Femur (tissue), 1 donor: Measurements from ENCODE around the gene NCF2.
"Not testable (repeated sequence)": the region's sequence is repeated elsewhere in the genome, so short reads cannot be mapped to it uniquely, and the experiment has no call there.

Experiments used
- DNase-seq: peaks from one replicate; pipeline ENCODE4 v3.0.0-alpha.2; 2017

The NCF2 gene, protein sequence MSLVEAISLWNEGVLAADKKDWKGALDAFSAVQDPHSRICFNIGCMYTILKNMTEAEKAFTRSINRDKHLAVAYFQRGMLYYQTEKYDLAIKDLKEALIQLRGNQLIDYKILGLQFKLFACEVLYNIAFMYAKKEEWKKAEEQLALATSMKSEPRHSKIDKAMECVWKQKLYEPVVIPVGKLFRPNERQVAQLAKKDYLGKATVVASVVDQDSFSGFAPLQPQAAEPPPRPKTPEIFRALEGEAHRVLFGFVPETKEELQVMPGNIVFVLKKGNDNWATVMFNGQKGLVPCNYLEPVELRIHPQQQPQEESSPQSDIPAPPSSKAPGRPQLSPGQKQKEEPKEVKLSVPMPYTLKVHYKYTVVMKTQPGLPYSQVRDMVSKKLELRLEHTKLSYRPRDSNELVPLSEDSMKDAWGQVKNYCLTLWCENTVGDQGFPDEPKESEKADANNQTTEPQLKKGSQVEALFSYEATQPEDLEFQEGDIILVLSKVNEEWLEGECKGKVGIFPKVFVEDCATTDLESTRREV

DNA sequence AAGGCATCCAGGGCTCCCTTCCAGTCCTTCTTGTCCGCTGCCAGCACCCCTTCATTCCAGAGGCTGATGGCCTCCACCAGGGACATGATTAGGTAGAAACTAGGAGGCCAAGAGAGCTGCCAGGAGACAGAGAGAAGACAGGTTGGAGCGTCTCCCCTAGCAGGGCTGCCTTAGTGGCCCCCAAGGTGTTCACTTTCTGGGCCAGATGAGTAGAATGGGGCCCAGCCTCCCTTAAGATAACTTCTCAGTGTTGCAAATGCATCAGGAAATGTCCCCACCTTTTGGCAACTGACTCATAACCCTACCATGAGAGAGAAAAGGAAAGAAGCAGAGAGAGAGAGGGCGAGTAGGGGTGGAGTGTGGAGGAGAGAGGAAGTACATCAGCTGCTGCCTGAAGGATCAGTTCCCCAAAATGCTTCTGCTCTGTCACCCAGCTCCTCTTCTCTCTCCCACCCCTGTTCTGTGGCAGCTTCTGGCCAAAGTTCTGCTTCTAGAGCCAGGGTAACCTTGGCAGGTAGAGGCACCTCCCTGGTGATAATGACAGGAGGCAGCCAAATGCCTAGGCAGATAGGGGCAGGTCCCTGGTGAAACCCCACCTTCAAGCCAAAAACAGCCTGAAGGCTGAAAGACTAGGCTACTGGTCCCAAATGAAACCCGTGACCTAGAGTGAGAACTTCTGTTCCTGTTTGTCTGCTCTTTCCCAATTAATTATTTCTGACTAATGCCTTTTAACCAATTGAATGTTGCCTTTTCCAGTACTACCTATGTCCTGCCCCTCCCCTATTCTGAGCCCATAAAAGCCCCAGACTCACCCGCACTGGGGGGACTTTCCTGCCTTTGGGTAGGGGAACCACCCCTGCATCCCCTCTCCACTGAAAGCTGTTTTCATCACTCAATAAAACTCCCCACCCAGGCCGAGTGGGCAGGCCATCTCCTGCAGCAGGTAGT is at the start of gene NCF2:
NCF2 (minus strand) TSS at position 216 of the 948 bp plus-strand sequence; CDS start at position 86, 130 bp downstream.
- DNase-seq, result peak; percentile 56

DNA sequence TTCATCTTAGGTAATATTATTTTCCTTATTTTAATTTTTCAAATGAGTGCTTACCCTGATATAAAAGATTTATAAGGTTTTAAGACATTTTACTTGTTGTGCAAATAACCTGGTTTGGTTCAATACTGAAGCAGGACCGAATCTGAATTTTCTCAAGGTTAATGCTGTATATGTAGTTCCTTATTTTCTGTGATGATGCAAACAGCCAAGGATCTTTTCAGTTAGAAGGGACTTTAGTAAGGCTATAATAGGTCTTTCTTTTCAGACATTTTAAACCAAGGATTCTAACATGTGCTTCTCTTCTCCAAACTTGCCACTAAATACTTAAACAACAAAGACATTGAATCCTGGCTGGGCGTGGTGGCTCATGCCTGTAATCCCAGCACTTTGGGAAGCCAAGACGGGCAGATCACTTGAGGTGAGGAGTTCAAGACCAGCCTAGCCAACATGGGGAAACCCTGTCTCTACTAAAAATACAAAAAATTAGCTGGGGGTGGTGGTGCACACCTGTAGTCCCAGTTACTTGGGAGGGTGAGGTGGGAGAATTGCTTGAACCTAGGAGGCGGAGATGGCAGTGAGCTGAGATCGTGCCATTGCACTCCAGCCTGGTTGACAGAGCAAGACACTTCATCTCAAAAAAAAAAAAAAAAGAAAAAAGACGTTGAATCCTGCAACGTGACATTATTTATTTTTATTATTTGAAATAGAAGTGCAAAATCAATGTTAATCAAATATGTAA is 48.6 kb upstream of the NCF2 start:
- DNase-seq, result no peak

DNA sequence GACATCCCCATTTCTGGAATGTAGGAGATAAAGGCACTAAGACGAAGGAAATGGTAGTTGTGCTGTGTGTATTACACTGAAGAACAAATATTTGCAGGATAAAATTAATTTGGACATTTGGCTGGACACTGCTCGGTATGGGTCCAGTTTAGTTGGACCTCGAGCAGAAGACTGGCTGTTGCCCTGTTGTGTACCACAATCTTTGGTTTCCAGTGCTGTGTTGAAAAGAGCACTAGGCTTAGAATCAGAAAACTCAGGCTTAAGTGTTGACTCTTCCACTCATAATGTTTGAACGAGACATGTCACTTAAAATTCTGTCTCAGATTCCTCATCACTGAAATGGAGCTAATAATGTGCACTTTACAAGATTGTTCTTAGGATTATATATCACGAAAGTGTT is 46.5 kb upstream of the NCF2 start:
- no peak for DNase-seq

DNA sequence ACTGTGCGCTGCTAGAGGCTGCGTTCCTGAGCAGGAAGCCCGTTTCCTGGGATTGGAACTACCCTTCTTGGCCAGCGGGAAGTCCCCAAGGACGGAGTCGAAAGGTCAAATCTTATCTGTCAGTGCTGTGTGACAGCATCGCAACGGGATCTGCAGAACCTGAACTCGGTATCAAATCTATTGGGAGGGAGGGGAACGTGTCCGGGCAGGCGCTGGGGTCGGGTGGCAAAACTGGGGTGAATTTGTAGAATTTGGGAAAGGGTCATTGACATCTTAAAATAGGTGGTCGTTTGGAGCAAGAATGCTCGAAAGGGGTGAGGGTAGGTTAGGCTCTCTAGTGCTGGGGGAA is 46.0 kb upstream of the NCF2 start:
- no peak for DNase-seq

DNA sequence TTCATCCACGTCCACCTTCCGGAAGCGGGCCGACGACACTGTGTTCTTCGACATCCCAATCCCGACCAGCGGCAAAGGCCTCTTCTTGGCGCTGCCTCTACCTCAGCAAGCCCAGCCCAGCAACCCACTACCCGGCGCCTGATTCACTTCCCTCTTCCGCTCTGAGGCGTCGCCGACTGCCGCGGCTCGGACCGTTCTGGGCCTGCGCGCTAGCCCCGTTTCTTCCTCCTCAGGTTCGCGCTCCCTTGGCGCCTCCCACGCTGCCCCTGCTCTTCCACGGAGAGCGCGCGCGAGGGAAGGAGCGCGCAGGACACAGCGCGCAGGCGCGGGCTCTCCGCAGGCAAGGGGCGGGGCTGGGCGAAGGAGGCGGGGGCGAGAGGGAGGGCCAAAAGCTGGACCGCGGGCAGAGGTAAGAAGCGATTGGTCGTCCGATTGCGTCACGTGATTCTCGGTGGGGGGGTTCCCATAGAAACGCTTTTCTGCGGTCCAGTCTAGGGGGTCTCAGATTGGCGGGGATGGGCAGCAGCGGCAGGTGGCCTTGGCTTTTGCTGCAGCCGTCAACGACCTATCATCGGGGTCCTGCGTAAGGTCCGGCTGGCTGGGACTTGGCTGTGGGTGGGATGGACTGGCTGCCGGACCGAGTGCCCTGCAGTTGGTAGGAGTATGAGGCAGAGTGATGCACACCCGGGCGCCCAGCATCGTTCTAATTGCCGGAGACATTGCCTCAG is 45.5 kb upstream of the NCF2 start, which contains the start of gene ARPC5:
ARPC5 (minus strand) TSS at position 178 of the 728 bp plus-strand sequence; CDS start at position 54, 124 bp downstream.
- peak; percentile 98 for DNase-seq

DNA sequence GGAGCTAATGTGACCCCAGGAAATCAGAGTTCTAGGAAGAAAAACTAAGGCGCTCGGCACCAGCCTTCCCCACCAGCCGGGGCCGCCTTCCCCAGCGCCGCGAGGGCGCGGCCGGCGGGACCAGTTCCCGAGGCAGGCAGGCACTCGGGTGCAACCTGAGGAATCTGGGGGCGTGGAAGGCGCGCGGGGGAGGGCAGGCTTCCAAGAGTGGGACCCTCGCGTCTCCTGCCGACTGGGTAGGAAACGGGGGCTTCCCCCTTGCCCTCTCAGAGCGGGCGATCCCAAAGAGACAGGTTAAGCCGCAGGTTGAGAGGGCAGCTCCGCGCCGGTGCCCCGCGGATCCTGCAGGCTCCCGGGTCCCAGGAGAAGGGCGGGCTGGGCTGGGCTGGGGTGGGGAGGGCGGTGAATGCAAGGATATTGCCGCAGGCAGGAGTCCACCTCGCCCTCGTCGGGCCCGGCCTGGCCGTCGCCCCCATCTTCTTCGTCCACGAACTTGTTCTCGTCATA is 44.9 kb upstream of the NCF2 start:
- peak; percentile 61 for DNase-seq

DNA sequence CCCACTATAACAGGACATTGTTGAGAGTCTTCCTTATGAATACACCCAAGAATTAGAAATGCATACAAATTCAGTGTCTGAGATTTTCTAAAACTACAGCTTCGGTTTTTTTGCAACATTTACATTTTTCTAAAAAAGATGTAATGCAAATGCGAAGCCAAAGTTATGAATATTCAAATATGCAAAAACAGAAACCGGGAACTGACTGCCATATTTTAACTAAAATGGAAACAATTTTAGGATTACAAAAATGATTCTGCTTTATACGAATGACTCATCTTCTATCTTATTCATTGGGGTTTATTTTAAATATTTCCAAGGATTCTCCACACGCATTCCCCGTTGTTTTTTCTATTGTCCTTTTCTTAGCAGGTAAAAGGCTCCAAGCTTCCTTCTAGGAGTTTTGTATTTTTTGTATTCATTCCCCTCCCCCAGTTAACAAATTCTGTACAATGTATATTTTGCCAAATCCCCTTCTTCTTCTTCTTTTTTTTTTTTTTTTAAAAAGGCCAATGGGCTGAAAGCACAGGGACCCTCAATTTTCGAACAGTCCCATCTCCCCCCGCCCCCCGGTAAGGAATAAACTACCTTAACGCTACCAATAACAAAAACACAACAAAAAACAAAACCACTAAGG is 44.3 kb upstream of the NCF2 start:
- DNase-seq, result no peak

DNA sequence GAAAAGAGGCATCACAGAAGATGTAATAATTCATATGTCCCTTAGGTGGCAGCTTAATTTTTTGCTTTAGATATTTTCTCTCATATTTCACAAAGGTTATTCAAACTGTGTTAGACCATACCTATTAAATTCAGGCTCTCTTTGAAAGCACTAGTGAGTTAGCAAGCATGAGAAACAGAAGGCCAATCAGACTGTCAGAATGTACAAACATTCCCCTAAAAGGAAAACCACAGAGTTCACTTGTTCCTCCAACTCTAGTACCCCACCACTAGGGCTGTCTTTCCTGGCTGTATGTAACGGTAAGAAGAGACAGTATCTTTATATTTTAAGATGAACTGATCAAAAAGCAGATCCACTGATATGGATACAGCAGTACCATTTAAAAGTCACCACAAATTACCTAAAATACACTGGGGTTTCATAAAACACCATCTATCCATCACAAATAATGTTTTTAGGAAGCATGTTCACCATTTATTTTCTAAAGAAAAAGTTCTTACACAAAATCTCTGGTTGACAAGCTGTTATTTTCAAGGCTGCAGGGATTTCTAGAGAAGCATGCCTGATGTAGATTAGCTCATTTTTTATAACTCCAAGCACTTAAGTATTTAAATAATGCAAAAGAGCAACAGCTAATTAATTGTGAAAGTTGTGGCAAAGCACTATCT is 43.6 kb upstream of the NCF2 start:
- DNase-seq, result no peak

DNA sequence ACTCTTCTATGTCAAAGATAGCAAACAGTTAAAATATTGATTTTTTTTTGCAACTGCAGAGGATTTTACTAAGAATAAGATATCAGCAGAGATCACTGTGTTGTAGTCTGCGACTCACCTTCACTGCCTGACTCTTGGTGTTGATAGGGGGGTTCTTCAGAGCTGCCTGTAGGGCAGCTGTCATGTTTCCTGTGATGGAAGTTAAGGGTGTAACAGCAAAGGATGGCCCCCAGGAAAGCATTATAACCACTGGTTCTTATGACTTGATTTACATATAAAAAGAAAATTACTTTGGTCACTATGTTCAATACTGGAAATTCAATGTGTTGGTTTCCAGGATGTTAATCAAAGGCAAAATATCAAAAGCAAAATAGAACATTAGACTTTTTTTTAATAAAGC is 42.7 kb upstream of the NCF2 start:
- no peak for DNase-seq

DNA sequence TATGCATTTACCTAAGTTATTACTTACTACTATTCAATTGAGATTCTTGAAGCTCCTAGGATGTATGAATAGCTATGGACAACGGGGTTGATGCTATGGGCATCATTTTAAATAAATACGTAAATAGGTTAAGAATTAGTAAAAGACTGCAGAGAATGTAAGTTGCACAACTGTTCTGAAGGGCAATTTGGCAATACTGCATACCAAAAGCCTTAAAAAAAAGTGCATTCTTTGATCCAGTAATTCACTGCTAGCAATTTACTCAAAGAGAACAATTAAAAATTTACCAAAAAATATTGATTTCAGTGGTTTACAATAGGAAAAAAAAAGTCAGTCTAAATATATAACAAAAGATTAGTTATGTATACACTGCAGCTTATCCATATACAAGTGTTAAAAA is 41.9 kb upstream of the NCF2 start:
- no peak for DNase-seq

DNA sequence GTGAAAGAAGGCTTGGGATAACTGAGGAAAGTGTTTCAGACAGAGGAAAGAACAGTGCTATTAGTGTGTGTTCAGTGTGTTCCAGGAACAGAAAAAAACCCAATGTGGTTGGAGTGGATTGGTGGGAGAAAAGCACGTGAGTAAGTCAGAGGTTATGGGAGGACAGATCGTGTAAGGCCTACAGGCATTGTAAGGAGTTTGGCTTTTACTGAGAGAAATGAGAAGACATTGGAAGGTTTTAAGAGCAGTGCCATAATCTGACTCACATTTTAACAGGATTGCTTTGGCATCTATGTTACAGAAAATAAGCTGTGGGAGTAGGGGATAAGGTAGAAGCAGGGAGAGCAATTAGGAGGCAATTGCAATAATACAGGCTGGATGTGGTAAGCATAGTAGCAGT is 40.5 kb upstream of the NCF2 start:
- no peak for DNase-seq

DNA sequence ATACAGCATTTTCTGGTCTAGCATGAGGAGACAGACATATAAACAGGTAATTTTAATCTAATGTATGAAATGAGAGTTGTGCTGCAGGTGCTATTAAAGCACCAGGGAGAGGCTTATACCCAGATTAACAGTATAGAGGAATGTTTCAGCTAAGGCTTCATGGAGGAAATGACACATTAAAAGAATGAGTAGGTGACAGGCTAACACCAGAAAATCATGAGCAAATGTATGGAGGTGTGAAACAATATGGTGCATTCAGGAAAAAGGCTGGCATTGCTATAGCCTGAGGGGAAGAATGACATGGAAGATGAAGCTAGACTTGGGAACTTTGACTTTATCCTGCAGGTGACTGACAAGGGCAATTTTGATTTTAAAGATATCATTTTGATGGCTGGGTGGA is 38.3 kb upstream of the NCF2 start:
- no peak for DNase-seq

DNA sequence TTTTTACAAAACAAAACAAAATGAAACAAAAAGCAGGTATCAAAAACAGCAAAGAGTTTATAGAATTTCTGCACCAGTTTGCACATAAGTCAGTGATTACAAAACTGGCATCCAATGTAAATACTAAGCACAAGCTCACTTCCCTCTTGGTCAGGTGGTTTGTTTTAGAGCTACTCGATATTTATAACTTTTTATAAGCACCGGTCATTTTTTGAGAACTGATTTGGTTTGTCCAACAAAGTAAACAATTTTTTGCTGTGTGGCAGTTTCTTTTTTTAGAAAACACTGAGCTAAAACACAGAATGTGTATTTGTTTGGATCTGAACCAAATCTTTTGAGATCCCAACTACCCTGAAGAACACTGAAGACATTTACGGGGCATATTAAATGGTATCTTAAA is 36.0 kb upstream of the NCF2 start:
- DNase-seq, result not testable (repeated sequence)

DNA sequence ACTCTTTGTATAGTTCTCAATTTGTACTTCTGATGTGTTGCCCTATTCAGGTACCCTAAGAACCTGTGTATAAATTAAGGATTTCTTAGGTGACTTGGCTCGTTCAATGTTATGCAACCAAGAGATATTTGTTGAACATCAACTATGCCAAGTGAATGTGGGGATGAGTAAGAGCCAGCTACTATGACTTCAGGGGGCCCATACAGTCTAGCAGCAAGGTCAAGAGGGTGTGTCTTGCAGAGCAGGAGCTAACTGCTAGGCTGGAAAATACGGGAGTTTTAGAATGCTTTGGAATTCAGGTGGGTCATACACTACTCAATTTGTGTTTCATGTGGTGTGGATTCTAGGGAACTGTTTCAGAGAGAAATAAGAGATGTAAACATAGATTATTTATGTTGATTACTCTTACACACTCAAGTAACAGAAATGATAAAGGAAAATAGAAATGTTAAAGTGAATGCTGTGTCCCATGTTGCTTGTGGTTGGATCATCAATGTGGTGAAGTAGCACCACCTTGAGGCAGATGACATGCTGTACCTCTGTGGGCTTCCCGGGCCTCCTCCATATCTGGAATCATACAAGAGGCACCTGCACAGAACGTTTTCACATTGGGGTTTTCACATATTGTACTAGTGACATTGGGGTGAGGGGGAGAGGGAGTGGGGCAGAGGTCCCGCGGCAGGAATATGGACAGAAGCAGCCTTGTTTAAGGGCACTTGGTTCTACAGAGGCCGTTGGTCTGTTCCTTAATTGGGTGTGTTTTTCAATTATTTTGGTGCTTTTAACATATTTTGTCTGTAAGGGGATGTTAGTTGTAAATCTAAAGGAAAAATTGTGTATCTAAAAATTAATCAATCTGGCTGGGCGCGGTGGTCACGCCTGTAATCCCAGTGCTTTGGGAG is 32.9 kb upstream of the NCF2 start:
- peak; percentile 60 for DNase-seq

DNA sequence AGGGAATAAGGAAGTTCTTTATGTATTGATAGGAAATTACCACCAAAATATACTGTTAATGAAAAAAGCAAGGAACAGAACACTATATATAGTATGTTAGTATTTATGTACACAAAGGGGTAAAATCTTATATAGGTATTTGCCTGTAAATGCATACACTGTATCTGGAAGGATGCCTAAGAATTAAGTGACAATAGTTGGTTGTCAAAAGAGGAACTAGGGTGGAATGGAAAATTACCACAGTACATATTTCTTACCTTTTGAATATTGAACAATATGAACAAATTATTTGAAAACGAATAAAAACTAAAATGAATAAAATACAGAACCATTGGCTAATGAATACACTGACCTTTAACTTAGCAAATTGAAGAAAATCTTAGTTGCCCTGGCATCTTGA is 31.8 kb upstream of the NCF2 start:
- no peak for DNase-seq

DNA sequence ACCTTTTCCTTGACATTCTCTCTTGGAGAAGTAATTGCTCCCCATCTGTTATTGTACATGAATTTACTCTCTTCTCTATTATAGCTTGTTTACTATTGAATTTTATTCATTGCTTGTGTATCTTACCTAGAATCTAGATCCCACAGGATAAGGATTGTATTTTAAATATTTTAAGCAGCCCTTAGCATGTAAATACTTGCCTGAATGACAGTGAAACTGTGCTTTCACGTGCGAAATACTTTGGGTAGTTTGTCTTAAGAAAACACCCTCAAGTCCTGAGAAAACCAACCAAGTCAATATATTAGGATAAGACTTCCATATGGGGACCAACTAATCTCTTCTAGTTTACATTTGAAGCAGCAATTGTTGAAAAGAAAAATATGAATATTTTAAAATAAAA is 30.1 kb upstream of the NCF2 start:
- DNase-seq, result no peak

DNA sequence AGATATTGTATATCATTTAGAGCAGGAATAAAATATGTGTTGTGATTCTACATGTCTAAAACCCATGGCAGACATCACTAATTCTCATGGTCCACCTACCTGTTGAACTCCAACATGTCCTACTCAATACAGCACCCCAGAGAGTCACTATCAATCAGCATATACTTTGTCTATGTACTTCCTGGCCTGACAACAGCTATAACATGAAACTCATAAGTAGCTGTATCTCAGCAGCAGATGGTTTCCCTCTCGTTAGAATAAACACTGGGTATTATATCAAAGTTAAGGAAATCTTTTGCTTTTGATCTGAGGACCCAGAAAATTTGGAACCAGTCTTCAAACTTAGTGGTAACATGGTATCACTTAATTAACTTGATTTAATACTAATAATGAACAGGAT is 29.5 kb upstream of the NCF2 start:
- no peak for DNase-seq

DNA sequence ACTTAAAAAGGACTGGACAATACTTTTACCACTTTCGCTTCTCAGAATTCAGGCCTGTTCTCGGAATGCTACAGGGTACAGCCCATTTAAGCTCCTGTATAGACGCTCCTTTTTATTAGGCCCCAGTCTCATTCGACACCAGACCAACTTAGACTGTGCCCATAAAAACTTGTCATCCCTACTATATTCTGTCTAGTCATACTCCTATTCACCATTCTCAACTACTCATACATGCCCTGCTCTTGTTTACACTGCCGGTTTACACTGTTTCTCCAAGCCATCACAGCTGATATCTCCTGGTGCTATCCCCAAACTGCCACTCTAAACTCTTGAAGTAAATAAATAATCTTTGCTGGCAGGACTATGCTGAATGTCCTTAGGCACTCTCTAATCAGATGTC is 27.9 kb upstream of the NCF2 start:
- not testable (repeated sequence) for DNase-seq

DNA sequence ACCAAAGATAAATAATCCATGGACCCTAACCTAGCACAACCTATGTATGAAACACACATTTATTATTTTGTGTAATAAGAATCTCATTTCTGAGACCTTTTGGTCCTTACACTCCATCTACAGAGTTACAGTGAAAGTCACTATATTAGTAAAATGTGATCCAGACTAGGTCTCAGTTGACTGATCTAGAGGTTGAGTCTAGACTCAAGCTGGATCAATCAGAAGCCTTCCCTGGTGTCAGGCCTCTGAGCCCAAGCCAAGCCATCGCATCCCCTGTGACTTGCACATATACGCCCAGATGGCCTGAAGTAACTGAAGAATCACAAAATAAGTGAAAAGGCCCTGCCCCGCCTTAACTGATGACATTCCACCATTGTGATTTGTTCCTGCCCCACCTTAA is 22.7 kb upstream of the NCF2 start:
- DNase-seq, result not testable (repeated sequence)

DNA sequence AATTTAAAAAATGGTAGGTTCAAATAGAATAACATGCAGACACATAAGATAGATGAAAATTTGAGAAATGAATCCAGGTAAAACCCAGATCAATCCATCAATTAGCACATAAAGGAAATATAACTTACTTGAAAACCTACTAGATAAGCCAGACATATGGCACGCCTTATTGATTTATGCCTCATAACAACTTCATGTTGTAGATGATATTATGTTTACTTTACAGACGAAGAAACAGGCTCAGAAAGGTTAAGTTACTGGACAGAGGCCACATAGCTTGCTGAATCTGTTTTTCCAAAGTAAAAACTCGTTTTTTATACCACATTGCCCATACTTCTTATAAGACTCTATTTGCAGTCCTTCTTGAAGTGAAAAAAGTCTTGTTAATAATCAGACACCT is 22.1 kb upstream of the NCF2 start:
- no peak for DNase-seq
